CD14-positive monocyte (primary cell): ENCODE results near the gene COPS9. TPM values are rescaled to one million over a fixed set of nuclear protein-coding genes. Genes with fewer than 3 reads are reported as not detected.

Experiments used
- DNase-seq, 3 donors: peaks; one replicate each; pipeline ENCODE4 v3.0.0-alpha.2; 2011 to 2022
- H2AFZ ChIP-seq: 2 replicates; pipeline ENCODE4 v1.6.0; 2012; ENCODE audit warnings: mild to moderate bottlenecking, low read depth, low read length, inconsistent platforms; ENCODE audit not compliant: insufficient read depth, poor library complexity, severe bottlenecking
- H3K27ac ChIP-seq, 2 donors: 1 replicate in 1 of 2; 2 replicates in 1 of 2; pipeline ENCODE4 v1.5.1; 2012 to 2013; ENCODE audit warnings: low read length in 2 of 2, control low read depth in 1 of 2, inconsistent platforms in 1 of 2, low read depth in 1 of 2, mild to moderate bottlenecking in 1 of 2
- H3K27me3 ChIP-seq, 2 donors: one replicate each; pipeline versions ENCODE4 v1.6.0 to v1.6.1; 2011 to 2013; ENCODE audit warnings: low read length in 2 of 2; ENCODE audit not compliant: control insufficient read depth in 2 of 2, insufficient read depth in 2 of 2
- H3K36me3 ChIP-seq, 2 donors: replicated peaks in 1 of 2; 1 replicate in 1 of 2; 2 replicates in 1 of 2; pipeline versions ENCODE4 v1.5.1 to v1.6.1; 2012 to 2013; ENCODE audit warnings: low read length in 2 of 2, control low read depth in 1 of 2, inconsistent platforms in 1 of 2, mild to moderate bottlenecking in 1 of 2; ENCODE audit not compliant: insufficient read depth in 2 of 2, control insufficient read depth in 1 of 2
- H3K4me1 ChIP-seq, 2 donors: 1 replicate in 1 of 2; 2 replicates in 1 of 2; pipeline versions ENCODE4 v1.5.1 to v1.6.1; 2012 to 2013; ENCODE audit warnings: low read length in 2 of 2, control low read depth in 1 of 2, inconsistent platforms in 1 of 2, mild to moderate bottlenecking in 1 of 2, moderate library complexity in 1 of 2; ENCODE audit not compliant: insufficient read depth in 2 of 2, control insufficient read depth in 1 of 2
- H3K4me2 ChIP-seq: replicated peaks from 2 replicates; pipeline ENCODE3; 2012; ENCODE audit warnings: low read length, moderate library complexity, mild to moderate bottlenecking; ENCODE audit not compliant: poor library complexity, severe bottlenecking; ENCODE audit errors: extremely low read depth
- H3K4me3 ChIP-seq, 3 experiments: fragments of 200-600 bp in 1 of 3; sonication (generic) in 1 of 3; replicated peaks in 1 of 3; 1 replicate in 2 of 3; 2 replicates in 1 of 3; pipeline ENCODE4 v1.5.1; 2011 to 2013; ENCODE audit warnings: low read length in 3 of 3, mild to moderate bottlenecking in 3 of 3, control low read depth in 2 of 3, low read depth in 2 of 3, inconsistent platforms in 1 of 3, moderate library complexity in 1 of 3
- H3K79me2 ChIP-seq: 2 replicates; pipeline ENCODE4 v1.6.0; 2012; ENCODE audit warnings: mild to moderate bottlenecking, control low read depth, inconsistent platforms, low read length, moderate library complexity; ENCODE audit not compliant: insufficient read depth
- H3K9ac ChIP-seq: 2 replicates; pipeline ENCODE4 v1.6.0; 2017; ENCODE audit warnings: low read length, mild to moderate bottlenecking; ENCODE audit not compliant: insufficient read depth, poor library complexity, severe bottlenecking
- H3K9me3 ChIP-seq, 2 donors: replicated peaks in 1 of 2; 1 replicate in 1 of 2; 2 replicates in 1 of 2; pipeline versions ENCODE4 v1.5.1 to v1.6.1; 2012 to 2013; ENCODE audit warnings: low read length in 2 of 2, control low read depth in 1 of 2; ENCODE audit not compliant: control insufficient read depth in 1 of 2, insufficient read depth in 1 of 2
- H4K20me1 ChIP-seq: 2 replicates; pipeline ENCODE4 v1.6.0; 2012; ENCODE audit warnings: mild to moderate bottlenecking, low read length, control low read depth, moderate library complexity; ENCODE audit not compliant: insufficient read depth
- H3K27ac Mint-ChIP-seq, 7 donors: one replicate each; pipeline ENCODE4 v1.8.0; 2020; ENCODE audit warnings: mild to moderate bottlenecking in 7 of 7, mixed read lengths in 7 of 7, moderate library complexity in 6 of 7, inconsistent platforms in 2 of 7
- H3K27me3 Mint-ChIP-seq, 3 donors: one replicate each; pipeline ENCODE4 v1.8.0; 2021 to 2022; ENCODE audit warnings: low read depth in 3 of 3, mild to moderate bottlenecking in 3 of 3, mixed read lengths in 3 of 3, moderate library complexity in 3 of 3, inconsistent platforms in 1 of 3
- H3K36me3 Mint-ChIP-seq, 2 donors: one replicate each; pipeline ENCODE4 v1.8.0; 2020; ENCODE audit warnings: mixed read lengths in 2 of 2, inconsistent platforms in 1 of 2, mild to moderate bottlenecking in 1 of 2
- H3K4me1 Mint-ChIP-seq: one replicate; pipeline ENCODE4 v1.8.0; 2020; ENCODE audit warnings: mild to moderate bottlenecking, mixed read lengths
- H3K4me3 Mint-ChIP-seq, 2 donors: one replicate each; pipeline ENCODE4 v1.8.0; 2020; ENCODE audit warnings: mild to moderate bottlenecking in 2 of 2, mixed read lengths in 2 of 2, moderate library complexity in 1 of 2
- H3K9me3 Mint-ChIP-seq, 7 donors: one replicate each; pipeline ENCODE4 v1.8.0; 2020 to 2022; ENCODE audit warnings: mixed read lengths in 7 of 7, mild to moderate bottlenecking in 6 of 7, moderate library complexity in 6 of 7, inconsistent platforms in 2 of 7
- CTCF ChIP-seq: fragments of 200-600 bp; IDR thresholded peaks from one replicate; pipeline ENCODE4 v1.8.0; 2022; ENCODE audit warnings: antibody characterized with exemption, mild to moderate bottlenecking
- WGBS: methylation state at CpG from one replicate; pipeline ENCODE4 v1.1.5; 2013; ENCODE audit warnings: missing lambda C conversion rate; ENCODE audit not compliant: insufficient coverage; 5-methylcytosine and 5-hydroxymethylcytosine counted together
- intact Hi-C, 2 donors: fragments of 100-400 bp; cut with micrococcal nuclease; formaldehyde crosslinking; loops; one replicate each; pipeline versions ENCODE4 v1.15.0 to v1.15.1; 2023
- polyA plus RNA-seq, 3 donors: library from polyadenylated mRNA; depleted of rRNA in 1 of 3; unstranded in 2 of 3; stranded (reverse) in 1 of 3; fragments of 300-500 nt in 2 of 3; fragments of >200 nt in 1 of 3; fragmentation: Illumina TruSeq in 2 of 3; gene quantifications; 1 replicate in 2 of 3; 2 replicates in 1 of 3; pipeline ENCODE4 v1.2.3, GENCODE V29; 2012 to 2021

The COPS9 gene
- polyA plus RNA-seq, 3 donors: 123 to 300 (median 268) TPM

- Histone ChIP-seq H3K36me3 (no peaks in the 10 kb centered on the region), H3K4me2 (no peak overlapping the region), H4K20me1 (no peaks in the 10 kb centered on the region), H3K9ac (no peak overlapping the region), H3K27me3 (no peaks in the 10 kb centered on the region), H3K9me3 (no peaks in the 10 kb centered on the region), H2AFZ (no peak overlapping the region), H3K27ac (no peak overlapping the region), H3K79me2 (no peaks in the 10 kb centered on the region), H3K4me1 (no peaks in the 10 kb centered on the region), H3K4me3 (no peak overlapping the region)
- no peak for DNase-seq
- TF ChIP-seq CTCF: no peak
- intact Hi-C loops: no loop called here
- Mint-ChIP-seq H3K36me3 (no peaks in the 10 kb centered on the region), H3K27ac (no peak overlapping the region), H3K27me3 (peaks cover 4 to 14% (median 13%) of the 10 kb centered on the region in 3 donors), H3K4me3 (no peak overlapping the region), H3K9me3 (no peaks in the 10 kb centered on the region), H3K4me1 (no peaks in the 10 kb centered on the region)
- 91% methylated on average over 11 of the region's 11 CpGs for WGBS
These were observed 30.1 kb downstream of the COPS9 start for GRCh38 chr2:240105982-240106381.

- intact Hi-C loops: no loop called here
These were observed 33.0 kb downstream of the COPS9 start for GRCh38 chr2:240103136-240103535.

More at GRCh38 chr2:240103136-240103535, 33.0 kb downstream of the COPS9 start:
- Histone ChIP-seq H3K27ac (no peak overlapping the region), H3K4me2 (no peak overlapping the region), H3K9ac (no peak overlapping the region), H2AFZ (no peak overlapping the region), H3K9me3 (no peaks in the 10 kb centered on the region), H3K36me3 (no peaks in the 10 kb centered on the region), H3K27me3 (peaks cover 2 to 8% of the 10 kb centered on the region in 2 donors), H4K20me1 (no peaks in the 10 kb centered on the region), H3K4me3 (no peak overlapping the region), H3K79me2 (no peaks in the 10 kb centered on the region), H3K4me1 (no peaks in the 10 kb centered on the region)
- peaks cover 0 to 10% (median 2%) of the 10 kb centered on the region in 7 donors for H3K9me3 Mint-ChIP-seq
- H3K27ac Mint-ChIP-seq: no peak overlapping the region
- no peak for TF ChIP-seq CTCF
- H3K27me3 Mint-ChIP-seq: peaks cover 12 to 34% (median 27%) of the 10 kb centered on the region in 3 donors
- DNase-seq: no peak
- H3K36me3 Mint-ChIP-seq: no peaks in the 10 kb centered on the region
- no CpG with 5 or more reads among the region's 4 CpGs for WGBS
- no peaks in the 10 kb centered on the region for H3K4me1 Mint-ChIP-seq
- no peak overlapping the region for H3K4me3 Mint-ChIP-seq
